ENCODE results near the gene PDE11A.

GRCh38 chr2:177633910-177634294 is 438.7 kb downstream of the PDE11A start:
- TF ChIP-seq CTCF (IDR thresholded peaks at IDR 0.05) = no peak
- TF ChIP-seq POLR2A (IDR thresholded peaks at IDR 0.05) = no peak
